Stimulated activated CD8-positive, alpha-beta memory T cell treated with anti-CD3 and anti-CD28 coated beads, Interleukin-4, amount 100 ng/mL, for 4 hours (primary cell): Measurements from ENCODE around the gene FGF13.

ENCODE experiments used
- DNase-seq, 2 donors: peaks; one replicate each; pipeline ENCODE4 v3.0.0-alpha.2; 2020; ENCODE audit warnings: low read depth in 2 of 2, low spot score in 1 of 2

The FGF13 gene

DNA sequence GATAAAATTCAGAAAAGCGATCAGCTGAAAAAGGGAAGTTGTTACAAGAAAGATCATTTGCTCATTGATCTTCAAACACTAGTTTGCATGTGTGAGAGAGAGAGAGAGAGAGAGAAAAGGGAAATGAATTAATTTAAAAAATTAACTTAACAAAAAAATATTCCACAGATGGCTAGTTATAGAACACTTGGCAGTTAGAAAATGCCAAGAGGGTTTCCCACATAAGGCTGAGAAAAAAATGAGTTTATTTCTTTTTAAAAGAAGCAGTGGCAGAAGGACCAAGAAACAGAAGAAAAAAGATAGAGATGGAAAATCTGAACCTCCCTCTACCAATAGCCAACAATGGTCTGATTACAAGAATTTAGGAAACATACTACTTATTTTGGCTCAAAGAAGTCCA is 47.1 kb downstream of the FGF13 start:
- DNase-seq: no peak

DNA sequence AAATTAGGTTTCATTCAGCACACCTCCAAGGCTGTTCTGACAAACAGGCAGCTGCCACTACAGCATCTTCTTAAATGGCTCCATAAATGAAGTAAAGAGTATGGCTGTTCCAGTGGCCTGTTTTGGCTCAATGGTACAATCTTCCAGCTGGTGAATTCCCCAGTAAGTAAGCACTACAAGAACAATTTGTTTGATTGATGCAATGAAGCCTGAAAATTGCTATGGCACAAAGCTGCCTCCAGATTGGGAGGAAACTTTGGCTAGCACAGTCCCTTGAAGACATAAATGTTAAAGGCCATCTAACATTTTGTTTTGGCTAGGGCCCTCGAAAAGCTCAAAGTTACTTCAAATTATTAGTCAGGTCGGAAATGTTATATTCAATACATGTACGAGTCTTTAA is 47.5 kb downstream of the FGF13 start:
- DNase-seq: no peak

DNA sequence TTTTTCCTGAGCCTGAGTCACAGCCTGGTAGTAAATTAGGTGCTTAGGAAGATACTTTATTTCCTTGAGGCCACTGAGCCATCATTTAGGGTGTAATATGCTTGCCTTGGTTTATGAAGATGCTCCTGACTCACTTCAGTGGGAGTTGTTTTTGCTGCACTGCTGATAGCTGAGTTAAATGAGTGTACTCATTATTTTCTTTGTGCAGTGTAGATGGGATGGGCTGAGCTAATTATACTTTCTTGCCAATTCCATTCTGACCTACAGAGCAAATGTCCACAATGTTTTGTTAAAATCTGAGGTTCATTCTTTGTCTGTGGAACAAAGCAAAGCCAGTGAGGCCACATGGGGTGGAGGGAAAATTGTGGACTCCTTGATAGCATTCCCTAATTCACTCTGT is 60.0 kb downstream of the FGF13 start:
- no peak for DNase-seq

DNA sequence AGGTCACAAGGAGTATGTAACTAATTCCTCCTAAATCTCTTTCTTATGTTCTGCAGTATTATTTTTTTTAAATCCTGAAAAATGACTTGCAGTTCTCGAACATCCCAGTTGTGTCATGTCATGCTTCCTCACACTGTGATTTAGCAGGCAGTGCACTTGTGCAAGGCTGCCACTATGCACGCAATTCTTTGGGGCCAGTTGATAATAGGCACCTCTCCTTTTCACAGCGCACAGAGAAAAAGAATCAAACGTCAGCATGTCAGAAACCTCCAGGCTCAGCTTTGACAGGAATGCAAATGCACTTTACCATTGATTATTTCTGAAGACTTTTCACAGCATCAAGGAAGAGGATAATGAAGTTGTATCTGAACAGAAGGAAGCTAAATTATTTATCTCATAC is 62.9 kb downstream of the FGF13 start:
- no peak for DNase-seq

DNA sequence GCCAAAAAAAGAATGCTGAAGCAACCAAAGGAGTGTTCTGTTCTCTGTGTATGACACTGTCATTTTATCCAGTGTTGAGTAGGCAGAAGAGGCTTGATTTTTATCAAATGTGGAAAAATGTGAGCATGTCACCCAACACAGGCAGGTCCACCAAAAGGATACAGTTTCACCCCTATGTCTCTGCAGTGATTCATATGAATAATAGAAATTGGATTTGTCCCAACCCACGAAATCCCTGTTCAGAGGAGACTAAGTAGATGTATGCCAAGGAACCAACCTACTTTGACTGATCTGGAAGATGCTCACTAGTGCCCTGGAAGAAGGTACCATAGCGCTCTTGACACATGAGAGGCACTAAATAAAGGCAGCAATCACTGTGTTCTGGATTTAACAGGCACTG is 72.5 kb downstream of the FGF13 start:
- DNase-seq: no peak
